ENCODE results near the gene SLIT3.

GRCh38 chr5:168916852-168917251, 384.1 kb downstream of the SLIT3 start:
- TF ChIP-seq, protein P1, sequence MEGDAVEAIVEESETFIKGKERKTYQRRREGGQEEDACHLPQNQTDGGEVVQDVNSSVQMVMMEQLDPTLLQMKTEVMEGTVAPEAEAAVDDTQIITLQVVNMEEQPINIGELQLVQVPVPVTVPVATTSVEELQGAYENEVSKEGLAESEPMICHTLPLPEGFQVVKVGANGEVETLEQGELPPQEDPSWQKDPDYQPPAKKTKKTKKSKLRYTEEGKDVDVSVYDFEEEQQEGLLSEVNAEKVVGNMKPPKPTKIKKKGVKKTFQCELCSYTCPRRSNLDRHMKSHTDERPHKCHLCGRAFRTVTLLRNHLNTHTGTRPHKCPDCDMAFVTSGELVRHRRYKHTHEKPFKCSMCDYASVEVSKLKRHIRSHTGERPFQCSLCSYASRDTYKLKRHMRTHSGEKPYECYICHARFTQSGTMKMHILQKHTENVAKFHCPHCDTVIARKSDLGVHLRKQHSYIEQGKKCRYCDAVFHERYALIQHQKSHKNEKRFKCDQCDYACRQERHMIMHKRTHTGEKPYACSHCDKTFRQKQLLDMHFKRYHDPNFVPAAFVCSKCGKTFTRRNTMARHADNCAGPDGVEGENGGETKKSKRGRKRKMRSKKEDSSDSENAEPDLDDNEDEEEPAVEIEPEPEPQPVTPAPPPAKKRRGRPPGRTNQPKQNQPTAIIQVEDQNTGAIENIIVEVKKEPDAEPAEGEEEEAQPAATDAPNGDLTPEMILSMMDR (IDR thresholded peaks at IDR 0.05; ENCODE audit: extremely low read depth in 1 of 2, insufficient read depth in 1 of 2, low read depth in 1 of 2, low read length in 2 of 2) = no peak
- TF ChIP-seq EZH2 (IDR thresholded peaks at IDR 0.05; ENCODE audit: borderline replicate concordance, low read depth, low read length, severe bottlenecking) (no peak), POLR2AphosphoS5 (IDR thresholded peaks at IDR 0.05; ENCODE audit: insufficient read depth, low read depth, low read length) (no peak)
